Keratinocyte (primary cell): ENCODE data around the gene SLC9B2. TPM values are rescaled to one million over a fixed set of nuclear protein-coding genes. Genes with fewer than 3 reads are reported as not detected.

Experiments used
- DNase-seq: peaks from one replicate; pipeline ENCODE4 v3.0.0-alpha.2; 2011; ENCODE audit warnings: low read depth, missing footprints, low spot score
- FAIRE-seq: peaks from 2 replicates; lab custom pipeline; 2011; peaks lifted over from hg19 to GRCh38; lab: Jason Lieb, UNC
- H2AFZ ChIP-seq: 2 replicates; pipeline ENCODE4 v1.6.0; 2012; ENCODE audit warnings: low read length, control low read depth, inconsistent platforms; ENCODE audit not compliant: control insufficient read depth
- H3K27ac ChIP-seq: 2 replicates; pipeline ENCODE4 v1.5.1; 2011; ENCODE audit warnings: low read length; ENCODE audit not compliant: control insufficient read depth, insufficient read depth
- H3K27me3 ChIP-seq: 3 replicates; pipeline ENCODE4 v1.6.0; 2011; ENCODE audit warnings: low read length; ENCODE audit not compliant: control insufficient read depth, insufficient read depth; ENCODE audit errors: extremely low read depth
- H3K36me3 ChIP-seq, 2 experiments: 2 replicates in 1 of 2; 3 replicates in 1 of 2; pipeline ENCODE4 v1.5.1; 2011; ENCODE audit warnings: low read length in 2 of 2, mild to moderate bottlenecking in 1 of 2; ENCODE audit not compliant: control insufficient read depth in 2 of 2, insufficient read depth in 2 of 2; ENCODE audit errors: extremely low read depth in 1 of 2
- H3K4me1 ChIP-seq: 3 replicates; pipeline ENCODE4 v1.5.1; 2011; ENCODE audit warnings: low read length; ENCODE audit not compliant: control insufficient read depth, insufficient read depth; ENCODE audit errors: extremely low read depth
- H3K4me2 ChIP-seq: 3 replicates; pipeline ENCODE4 v1.6.0; 2011; ENCODE audit warnings: low read depth, low read length; ENCODE audit not compliant: control insufficient read depth, insufficient read depth; ENCODE audit errors: extremely low read depth
- H3K4me3 ChIP-seq, 3 experiments: fragments of 200-600 bp in 1 of 3; sonication (generic) in 1 of 3; 2 replicates in 2 of 3; 3 replicates in 1 of 3; pipeline ENCODE4 v1.5.1; 2011 to 2016; ENCODE audit warnings: low read length in 3 of 3, mild to moderate bottlenecking in 3 of 3, control low read depth in 2 of 3, inconsistent platforms in 1 of 3, low read depth in 1 of 3, mixed read lengths in 1 of 3, mixed run types in 1 of 3, moderate library complexity in 1 of 3; ENCODE audit not compliant: control insufficient read depth in 2 of 3, insufficient read depth in 2 of 3; ENCODE audit errors: extremely low read depth in 1 of 3
- H3K79me2 ChIP-seq: 2 replicates; pipeline ENCODE4 v1.6.0; 2012; ENCODE audit warnings: low read length; ENCODE audit not compliant: control insufficient read depth, insufficient read depth
- H3K9ac ChIP-seq: 3 replicates; pipeline ENCODE4 v1.6.0; 2011; ENCODE audit warnings: low read length; ENCODE audit not compliant: control insufficient read depth, insufficient read depth; ENCODE audit errors: extremely low read depth
- H3K9me1 ChIP-seq: 3 replicates; pipeline ENCODE4 v1.6.0; 2011; ENCODE audit warnings: low read length; ENCODE audit not compliant: control insufficient read depth, insufficient read depth; ENCODE audit errors: extremely low read depth
- H3K9me3 ChIP-seq: 2 replicates; pipeline ENCODE4 v1.5.1; 2012; ENCODE audit warnings: low read depth, low read length; ENCODE audit not compliant: control insufficient read depth
- H4K20me1 ChIP-seq: 3 replicates; pipeline ENCODE4 v1.6.0; 2011; ENCODE audit warnings: low read length; ENCODE audit not compliant: control insufficient read depth, insufficient read depth; ENCODE audit errors: extremely low read depth
- EZH2 ChIP-seq: IDR thresholded peaks from one replicate; pipeline ENCODE4 v1.6.1; 2012; ENCODE audit warnings: inconsistent platforms, mild to moderate bottlenecking, low read length, moderate library complexity
- dilution Hi-C: fragments of 300-500 bp; cut with MboI; formaldehyde crosslinking; loops from one replicate; pipeline ENCODE4 v1.7.0; 2020; ENCODE audit warnings: low sequenced_read_pairs; ENCODE audit not compliant: extremely low pct_ligation_motif_present
- polyA plus RNA-seq, 5 experiments: library from polyadenylated mRNA; depleted of rRNA in 3 of 5; stranded (reverse) in 3 of 5; stranded (forward) in 1 of 5; unstranded in 1 of 5; fragments of >200 nt; gene quantifications; 1 replicate in 1 of 5; 2 replicates in 3 of 5; 3 replicates in 1 of 5; pipeline versions ENCODE4 v1.2.1 to v1.2.3, GENCODE V29; 2011 to 2012; ENCODE audit warnings: missing spikeins in 2 of 5, low read depth in 1 of 5, low replicate concordance in 1 of 5
- TF ChIP-seq, protein P1 (sequence below), 3 experiments: IDR thresholded peaks in 1 of 3; conservative IDR thresholded peaks in 1 of 3; optimal IDR thresholded peaks in 1 of 3; 2 replicates in 2 of 3; 3 replicates in 1 of 3; pipeline versions ENCODE3 to v1.5.1; 2011; ENCODE audit warnings: low read length in 3 of 3, mild to moderate bottlenecking in 3 of 3, moderate library complexity in 2 of 3, control low read depth in 1 of 3, inconsistent platforms in 1 of 3; ENCODE audit not compliant: insufficient read depth in 2 of 3; ENCODE audit errors: extremely low read depth in 1 of 3

SLC9B2 gene
- polyA plus RNA-seq, 1 donor (not counting 4 experiments of a cell fraction or from before 2014, with no cell fraction given) = 14.6 TPM

DNA sequence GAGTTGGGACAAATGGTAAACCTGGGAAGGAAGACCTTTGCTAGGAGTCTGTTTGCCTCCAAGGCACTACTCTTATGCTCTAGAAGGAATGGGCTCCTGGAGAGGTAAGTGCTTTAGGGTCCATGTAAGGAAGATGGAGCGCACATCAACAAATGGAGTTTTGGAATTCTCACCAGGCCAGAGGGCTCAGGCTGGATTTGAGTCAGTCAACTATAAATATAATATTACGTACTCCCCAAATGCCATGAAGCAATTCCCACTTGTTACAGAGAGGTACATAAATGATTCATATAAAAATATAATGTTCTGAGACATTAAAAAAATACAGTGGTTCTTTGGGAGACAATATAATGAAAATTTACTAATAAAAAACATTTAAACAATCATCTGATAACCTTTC is 55.4 kb downstream of the SLC9B2 start:
- TF ChIP-seq EZH2 = no peak
- TF ChIP-seq, protein P1, sequence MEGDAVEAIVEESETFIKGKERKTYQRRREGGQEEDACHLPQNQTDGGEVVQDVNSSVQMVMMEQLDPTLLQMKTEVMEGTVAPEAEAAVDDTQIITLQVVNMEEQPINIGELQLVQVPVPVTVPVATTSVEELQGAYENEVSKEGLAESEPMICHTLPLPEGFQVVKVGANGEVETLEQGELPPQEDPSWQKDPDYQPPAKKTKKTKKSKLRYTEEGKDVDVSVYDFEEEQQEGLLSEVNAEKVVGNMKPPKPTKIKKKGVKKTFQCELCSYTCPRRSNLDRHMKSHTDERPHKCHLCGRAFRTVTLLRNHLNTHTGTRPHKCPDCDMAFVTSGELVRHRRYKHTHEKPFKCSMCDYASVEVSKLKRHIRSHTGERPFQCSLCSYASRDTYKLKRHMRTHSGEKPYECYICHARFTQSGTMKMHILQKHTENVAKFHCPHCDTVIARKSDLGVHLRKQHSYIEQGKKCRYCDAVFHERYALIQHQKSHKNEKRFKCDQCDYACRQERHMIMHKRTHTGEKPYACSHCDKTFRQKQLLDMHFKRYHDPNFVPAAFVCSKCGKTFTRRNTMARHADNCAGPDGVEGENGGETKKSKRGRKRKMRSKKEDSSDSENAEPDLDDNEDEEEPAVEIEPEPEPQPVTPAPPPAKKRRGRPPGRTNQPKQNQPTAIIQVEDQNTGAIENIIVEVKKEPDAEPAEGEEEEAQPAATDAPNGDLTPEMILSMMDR (optimal IDR thresholded peaks at IDR 0.05 in 1 of 3, IDR thresholded peaks at IDR 0.05 in 1 of 3, conservative IDR thresholded peaks at IDR 0.05 in 1 of 3; ENCODE audit: extremely low read depth in 1 of 3, insufficient read depth in 2 of 3, low read length in 3 of 3) = no peak
- no peaks in the 10 kb centered on the region for H3K9me1 ChIP-seq
- FAIRE-seq = no peak

DNA sequence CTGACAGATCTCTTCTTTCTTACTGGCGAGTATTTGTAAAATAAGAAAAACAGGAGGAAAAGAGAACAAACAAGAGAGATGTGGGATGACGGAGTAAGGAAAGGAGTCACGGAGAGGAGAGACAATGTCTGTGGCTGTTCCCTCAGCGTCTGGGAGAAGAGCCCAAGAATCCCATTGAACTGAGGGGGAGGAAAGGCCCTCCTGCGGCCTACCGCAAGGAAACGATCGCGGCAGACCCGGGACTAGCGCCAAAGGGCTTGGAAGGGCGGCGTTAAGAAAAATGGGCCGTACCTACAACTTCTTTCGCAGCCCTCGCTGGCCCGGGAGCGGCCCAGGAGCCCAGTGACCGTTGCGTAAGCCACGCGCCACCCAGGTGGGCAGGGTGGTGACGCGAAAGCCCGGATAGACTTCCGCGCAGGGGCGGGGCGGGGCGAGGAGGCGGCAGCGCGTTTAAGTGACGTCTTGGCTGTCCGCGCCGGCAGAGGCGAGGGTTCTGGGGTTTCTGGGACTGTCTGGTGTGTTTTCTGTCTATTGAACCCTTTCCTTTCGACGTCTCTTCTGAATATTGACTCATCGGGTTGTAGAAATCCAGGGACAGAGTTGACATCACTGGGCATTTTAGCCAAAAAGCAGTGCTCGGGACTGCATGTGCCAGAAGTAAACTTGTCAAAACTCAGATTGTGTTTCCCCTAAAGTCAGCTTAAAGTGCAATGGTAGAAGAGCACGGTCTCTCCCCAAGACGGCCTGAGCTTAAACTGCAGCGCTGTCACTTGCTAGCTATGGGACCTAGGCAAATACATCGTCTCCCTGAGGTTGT is 57.0 kb downstream of the SLC9B2 start, which contains the start of gene SLC9B1:
TSS of gene SLC9B1 (minus strand) at position 398 of the 817 bp plus-strand sequence. CDS start 27,994 bp downstream, outside the sequence.
- Histone ChIP-seq H3K4me1 (peaks cover 9% of the 10 kb centered on the region), H3K4me2 (peak within 1 kb of the TSS; percentile 96), H3K4me3 (peak within 1 kb of the TSS; percentile 41 to 86 (median 75)), H4K20me1 (no peaks in the 10 kb centered on the region), H3K27me3 (no peaks in the 10 kb centered on the region), H3K9me1 (no peaks in the 10 kb centered on the region), H3K79me2 (no peaks in the 10 kb centered on the region), H3K36me3 (peaks cover 0 to 5% of the 10 kb centered on the region in 2 experiments), H3K9ac (peak within 1 kb of the TSS; percentile 91), H2AFZ (peak within 1 kb of the TSS; percentile 100), H3K27ac (peak within 1 kb of the TSS; percentile 93), H3K9me3 (no peaks in the 10 kb centered on the region)
- TF ChIP-seq EZH2 = no peak
- TF ChIP-seq, protein P1 (optimal IDR thresholded peaks at IDR 0.05 in 1 of 3, IDR thresholded peaks at IDR 0.05 in 1 of 3, conservative IDR thresholded peaks at IDR 0.05 in 1 of 3; ENCODE audit: extremely low read depth in 1 of 3, insufficient read depth in 2 of 3, low read length in 3 of 3) = no peak
- dilution Hi-C loops = no loop called here
- FAIRE-seq = peak; percentile 80
- DNase-seq = peak; percentile 46

More for the DNA sequence above, 55.4 kb downstream of the SLC9B2 start:
- Histone ChIP-seq H3K27me3 (no peaks in the 10 kb centered on the region), H3K27ac (no peak overlapping the region), H3K36me3 (peaks cover 2 to 8% of the 10 kb centered on the region in 2 experiments), H4K20me1 (no peaks in the 10 kb centered on the region), H3K9me3 (no peaks in the 10 kb centered on the region), H3K4me1 (peaks cover 9% of the 10 kb centered on the region), H3K9ac (no peak overlapping the region), H2AFZ (no peak overlapping the region), H3K4me3 (no peak overlapping the region), H3K4me2 (no peak overlapping the region), H3K79me2 (no peaks in the 10 kb centered on the region)
- no peak for DNase-seq
- dilution Hi-C loops = no loop called here
